Measurements from ENCODE around the gene BCR. TPM values are rescaled to one million over a fixed set of nuclear protein-coding genes. Genes with fewer than 3 reads are reported as not detected.

The BCR gene
- total RNA-seq, result 31.0 and 35.2 TPM in 2 replicates

GRCh38 chr22:23180301-23180892 is at the start of gene BCR:
TSS of gene BCR (plus strand) at chr22:23180509. CDS start at chr22:23180961, 452 bp downstream.

GRCh38 chr22:23144932-23145877 is 35.1 kb upstream of the BCR start, which contains the start of gene RAB36:
TSS of gene RAB36 (plus strand) at chr22:23145477. CDS start at chr22:23146617, 1,140 bp downstream.

Small RNA genes within 50 kb of the gene (small RNA-seq; reads per million reads assigned to genes)
- gene BCRP8, result not detected
- gene RF00017, result not detected
- gene RF00066, result not detected
- gene RN7SL263P, result not detected

Other genes starting within 250 kb of the BCR start
- gene GNAZ, start 110.0 kb upstream of the BCR start, total RNA-seq, result 3.0 and 4.3 TPM in 2 replicates
- 0.22 TPM in 1 of 2 replicates, not detected in the other for gene RSPH14, start 38.5 kb upstream of the BCR start, total RNA-seq
- 5.6 and 7.5 TPM in 2 replicates for gene RAB36, start 35.0 kb upstream of the BCR start, total RNA-seq

All from articular chondrocyte of knee joint (primary cell).